GM19455 (cell line): ENCODE data around the gene LYPD5.
"Not testable (repeated sequence)": the region's sequence is repeated elsewhere in the genome, so short reads cannot be mapped to it uniquely, and the experiment has no call there.

Experiments used
- ATAC-seq: cut with Tn5 transposase; IDR thresholded peaks from one replicate; pipeline ENCODE4 v1.9.1; 2021; ENCODE audit not compliant: unreplicated experiment

The LYPD5 gene

GRCh38 chr19:43802216-43802951 is at the start of gene LYPD5:
Gene LYPD5 (minus strand): TSS chr19:43802447. CDS start chr19:43802380, 67 bp downstream.
- ATAC-seq = no peak

GRCh38 chr19:43848821-43849220 is 46.6 kb upstream of the LYPD5 start:
- no peak for ATAC-seq

- no peak for ATAC-seq
Measured at GRCh38 chr19:43847884-43848283, 45.6 kb upstream of the LYPD5 start.

GRCh38 chr19:43847246-43847645 is 45.0 kb upstream of the LYPD5 start:
- ATAC-seq = no peak

- ATAC-seq = no peak
Measured at GRCh38 chr19:43842007-43842406, 39.8 kb upstream of the LYPD5 start.

GRCh38 chr19:43839139-43839538 is 36.9 kb upstream of the LYPD5 start:
- no peak for ATAC-seq

- ATAC-seq = peak; percentile 88
Measured at GRCh38 chr19:43826787-43827754, 24.8 kb upstream of the LYPD5 start, which contains the start of gene ZNF283. Gene ZNF283 (plus strand): TSS chr19:43827321. CDS start chr19:43833505, 6,184 bp downstream.

- not testable (repeated sequence) for ATAC-seq
Measured at GRCh38 chr19:43824572-43824971, 22.3 kb upstream of the LYPD5 start.

GRCh38 chr19:43823856-43824255 is 21.6 kb upstream of the LYPD5 start:
- not testable (repeated sequence) for ATAC-seq

GRCh38 chr19:43820884-43821215 is 18.6 kb upstream of the LYPD5 start:
- ATAC-seq = no peak

- no peak for ATAC-seq
Measured at GRCh38 chr19:43820098-43820883, 18.0 kb upstream of the LYPD5 start.

- no peak for ATAC-seq
Measured at GRCh38 chr19:43818500-43818899, 16.3 kb upstream of the LYPD5 start.

GRCh38 chr19:43817454-43817853 is 15.2 kb upstream of the LYPD5 start:
- ATAC-seq = not testable (repeated sequence)

GRCh38 chr19:43814663-43815352 is 12.6 kb upstream of the LYPD5 start:
- no peak for ATAC-seq

GRCh38 chr19:43812688-43813087 is 10.4 kb upstream of the LYPD5 start:
- ATAC-seq = no peak

- no peak for ATAC-seq
Measured at GRCh38 chr19:43812259-43812658, 10.0 kb upstream of the LYPD5 start.

- ATAC-seq = no peak
Measured at GRCh38 chr19:43811837-43812236, 9.6 kb upstream of the LYPD5 start.

- no peak for ATAC-seq
Measured at GRCh38 chr19:43809762-43810696, 7.8 kb upstream of the LYPD5 start.

- no peak for ATAC-seq
Measured at GRCh38 chr19:43807651-43808050, 5.4 kb upstream of the LYPD5 start.
